IMR-90 (cell line): ENCODE measurements around the gene AJM1. TPM values are rescaled to one million over a fixed set of nuclear protein-coding genes. Genes with fewer than 3 reads are reported as not detected.
A peak's percentile ranks its signal among the peaks of the same experiment; 100 is the strongest.

ENCODE experiments used
- ATAC-seq: fragments of 200-7000 bp; cut with Tn5 transposase; 2 replicates; pipeline ENCODE4 v1.9.1; 2020; ENCODE audit warnings: low read depth, mild to moderate bottlenecking, moderate library complexity
- BruUV-seq: library from RNA; stranded (reverse); fragments of 400-500 nt; replicated peaks from 2 replicates; lab custom pipeline; 2021; lab: Mats Ljungman, UMichigan
- CTCF ChIA-PET: fragments of 300-600 bp; formaldehyde crosslinking; extraction: SDS; loops from one replicate; lab custom pipeline; 2021; ENCODE audit warnings: antibody characterized with exemption; lab: Yijun Ruan, JAX
- POLR2A ChIA-PET: fragments of 300-600 bp; sonication (Branson Sonifier 250); formaldehyde crosslinking; loops from one replicate; lab custom pipeline; 2022; ENCODE audit warnings: antibody characterized with exemption; ENCODE audit not compliant: unreplicated experiment; lab: Charles Lee
- DNase-seq: peaks from one replicate; pipeline ENCODE4 v3.0.0; 2013
- H2AFZ ChIP-seq: replicated peaks from 2 replicates; pipeline ENCODE3; 2013; ENCODE audit warnings: low read length, mild to moderate bottlenecking; ENCODE audit not compliant: poor library complexity
- H2AK5ac ChIP-seq: 2 replicates; pipeline ENCODE4 v1.6.1; 2013; ENCODE audit warnings: low read depth, low read length, inconsistent platforms
- H2AK9ac ChIP-seq: replicated peaks from 2 replicates; pipeline ENCODE3; 2013; ENCODE audit warnings: mild to moderate bottlenecking, low read depth, low read length, moderate library complexity; ENCODE audit not compliant: poor library complexity
- H2BK120ac ChIP-seq: 2 replicates; pipeline ENCODE4 v1.6.1; 2013; ENCODE audit warnings: low read depth, low read length, inconsistent platforms
- H2BK15ac ChIP-seq: 3 replicates; pipeline ENCODE4 v1.6.1; 2013; ENCODE audit warnings: low read depth, low read length, inconsistent platforms
- H2BK20ac ChIP-seq: 2 replicates; pipeline ENCODE4 v1.6.1; 2013; ENCODE audit warnings: low read depth, mild to moderate bottlenecking, inconsistent platforms, low read length, moderate library complexity
- H2BK5ac ChIP-seq: 2 replicates; pipeline ENCODE4 v1.6.1; 2013; ENCODE audit warnings: mild to moderate bottlenecking, low read depth, low read length, inconsistent platforms; ENCODE audit not compliant: poor library complexity, severe bottlenecking
- H3K14ac ChIP-seq: replicated peaks from 2 replicates; pipeline ENCODE4 v1.6.1; 2013; ENCODE audit warnings: low read depth, low read length, inconsistent platforms
- H3K18ac ChIP-seq: 2 replicates; pipeline ENCODE4 v1.6.1; 2013; ENCODE audit warnings: low read depth, low read length, control low read depth
- H3K23ac ChIP-seq: 2 replicates; pipeline ENCODE4 v1.6.1; 2013; ENCODE audit warnings: low read depth, low read length, inconsistent platforms
- H3K27ac ChIP-seq: 2 replicates; pipeline ENCODE4 v1.5.1; 2013; ENCODE audit warnings: mild to moderate bottlenecking, control low read depth, low read length; ENCODE audit not compliant: insufficient read depth
- H3K27me3 ChIP-seq: 2 replicates; pipeline ENCODE4 v1.6.1; 2013; ENCODE audit warnings: low read length; ENCODE audit not compliant: control insufficient read depth, insufficient read depth
- H3K36me3 ChIP-seq: 2 replicates; pipeline ENCODE4 v1.6.1; 2013; ENCODE audit warnings: low read length, mixed read lengths; ENCODE audit not compliant: control insufficient read depth, insufficient read depth
- H3K4ac ChIP-seq: 2 replicates; pipeline ENCODE4 v1.6.1; 2013; ENCODE audit warnings: low read depth, low read length, inconsistent platforms
- H3K4me1 ChIP-seq: 2 replicates; pipeline ENCODE4 v1.6.1; 2013; ENCODE audit warnings: low read length, mixed read lengths; ENCODE audit not compliant: control insufficient read depth, insufficient read depth
- H3K4me2 ChIP-seq: 2 replicates; pipeline ENCODE4 v1.6.1; 2013; ENCODE audit warnings: low read depth, mild to moderate bottlenecking, control low read depth, low read length, moderate library complexity
- H3K4me3 ChIP-seq: 2 replicates; pipeline ENCODE4 v1.5.1; 2013; ENCODE audit warnings: low read depth, mild to moderate bottlenecking, control low read depth, low read length, moderate library complexity; ENCODE audit not compliant: insufficient read depth
- H3K56ac ChIP-seq: 2 replicates; pipeline ENCODE4 v1.6.1; 2013; ENCODE audit warnings: low read length, inconsistent platforms; ENCODE audit not compliant: insufficient read depth; ENCODE audit errors: extremely low read depth
- H3K79me1 ChIP-seq, 2 experiments: 2 replicates each; pipeline ENCODE4 v1.6.1; 2013; ENCODE audit warnings: low read length in 2 of 2, inconsistent platforms in 1 of 2, low read depth in 1 of 2
- H3K9ac ChIP-seq: 2 replicates; pipeline ENCODE4 v1.6.1; 2013; ENCODE audit warnings: low read depth, low read length, control low read depth
- H3K9me1 ChIP-seq: 2 replicates; pipeline ENCODE4 v1.6.1; 2013; ENCODE audit warnings: low read length, inconsistent platforms; ENCODE audit not compliant: insufficient read depth
- H3K9me3 ChIP-seq: 2 replicates; pipeline ENCODE4 v1.6.1; 2013; ENCODE audit warnings: low read length; ENCODE audit not compliant: control insufficient read depth, insufficient read depth
- H4K20me1 ChIP-seq: 2 replicates; pipeline ENCODE4 v1.6.1; 2013; ENCODE audit warnings: low read length, inconsistent platforms; ENCODE audit not compliant: insufficient read depth
- H4K5ac ChIP-seq: 2 replicates; pipeline ENCODE4 v1.6.1; 2013; ENCODE audit warnings: mild to moderate bottlenecking, low read depth, low read length, control low read depth
- H4K8ac ChIP-seq, 2 experiments: 2 replicates each; pipeline ENCODE4 v1.6.1; 2013; ENCODE audit warnings: low read depth in 2 of 2, low read length in 2 of 2, control low read depth in 1 of 2, inconsistent platforms in 1 of 2
- H4K91ac ChIP-seq: 2 replicates; pipeline ENCODE4 v1.6.1; 2013; ENCODE audit warnings: low read depth, low read length, inconsistent platforms; ENCODE audit not compliant: insufficient read depth
- BHLHE40 ChIP-seq: fragments of 150-350 bp; IDR thresholded peaks from 2 replicates; pipeline ENCODE4 v1.6.1; 2016; ENCODE audit warnings: mild to moderate bottlenecking, low read depth, low read length
- CEBPB ChIP-seq: IDR thresholded peaks from 2 replicates; pipeline ENCODE4 v1.6.1; 2012; ENCODE audit warnings: low read depth, low read length, improper control_type of control experiment
- CHD1 ChIP-seq: IDR thresholded peaks from 2 replicates; pipeline ENCODE4 v1.6.1; 2012; ENCODE audit warnings: low read depth, low read length, improper control_type of control experiment
- CTCF ChIP-seq: conservative IDR thresholded peaks from 2 replicates; pipeline ENCODE4 v1.5.1; 2012; ENCODE audit warnings: mild to moderate bottlenecking, low read depth, low read length, improper control_type of control experiment
- FOS ChIP-seq: fragments of 150-350 bp; IDR thresholded peaks from 2 replicates; pipeline ENCODE4 v1.6.1; 2016; ENCODE audit warnings: low read depth, low read length
- MAZ ChIP-seq: IDR thresholded peaks from 2 replicates; pipeline ENCODE4 v1.6.1; 2012; ENCODE audit warnings: low read depth, mild to moderate bottlenecking, low read length, improper control_type of control experiment, moderate library complexity, borderline replicate concordance
- NFE2L2 ChIP-seq: fragments of 150-350 bp; IDR thresholded peaks from 2 replicates; pipeline ENCODE4 v1.6.1; 2016; ENCODE audit warnings: low read depth, mild to moderate bottlenecking, low read length
- POLR2A ChIP-seq: IDR thresholded peaks from 2 replicates; pipeline ENCODE4 v1.6.1; 2012; ENCODE audit warnings: mild to moderate bottlenecking, low read depth, low read length
- RFX5 ChIP-seq: IDR thresholded peaks from 2 replicates; pipeline ENCODE4 v1.8.0; 2012; ENCODE audit warnings: low read depth, mild to moderate bottlenecking, low read length, moderate library complexity
- SMC3 ChIP-seq: fragments of 150-350 bp; IDR thresholded peaks from 2 replicates; pipeline ENCODE4 v1.6.1; 2016; ENCODE audit warnings: low read depth, mild to moderate bottlenecking, antibody characterized with exemption, low read length, moderate library complexity
- USF2 ChIP-seq: fragments of 150-350 bp; IDR thresholded peaks from 2 replicates; pipeline ENCODE4 v1.6.1; 2017; ENCODE audit warnings: mild to moderate bottlenecking, antibody characterized with exemption, low read length, low read depth
- WGBS, 2 experiments: methylation state at CpG; one replicate each; pipeline versions ENCODE4 v1.1.5 to v1.1.7; 2013; ENCODE audit warnings: missing lambda C conversion rate in 2 of 2; ENCODE audit not compliant: insufficient read length in 1 of 2; ENCODE audit errors: extremely low coverage in 2 of 2; 5-methylcytosine and 5-hydroxymethylcytosine counted together
- dilution Hi-C: fragments of 300-500 bp; cut with HindIII; formaldehyde crosslinking; loops from one replicate; pipeline ENCODE4 v1.14.3; 2018; ENCODE audit warnings: low sequenced_read_pairs; ENCODE audit not compliant: unreplicated experiment
- in situ Hi-C: fragments of 300-500 bp; cut with MboI; formaldehyde crosslinking; loops from 3 replicates; pipeline ENCODE4 v1.14.3; 2019; ENCODE audit warnings: low sequenced_read_pairs, inconsistent platforms, mixed read lengths
- intact Hi-C: fragments of 100-400 bp; cut with micrococcal nuclease; formaldehyde crosslinking; loops from 2 replicates; pipeline ENCODE4 v1.10.0; 2022
- polyA plus RNA-seq, 3 experiments: library from polyadenylated mRNA; depleted of rRNA; stranded (reverse); fragments of >200 nt; gene quantifications; 2 replicates each; pipeline ENCODE4 v1.2.3, GENCODE V29; 2012; ENCODE audit warnings: low replicate concordance in 1 of 3
- total RNA-seq: library from RNA; depleted of rRNA; stranded (reverse); fragments of >200 nt; gene quantifications from 2 replicates; pipeline ENCODE4 v1.2.3, GENCODE V29; 2012

AJM1 gene
- total and polyA plus RNA-seq, 2 of the 4 experiments (the other 2 are of a cell fraction) = 0.18 to 1.5 TPM

- TF ChIP-seq RFX5 = no peak
- TF ChIP-seq FOS = no peak
These were observed 6.2 kb downstream of the AJM1 start (continued) for GRCh38 chr9:136848393-136849037.

- intact Hi-C loops (loop anchor here (2.0 kb wide), 1 partner anchor 96 kb away; the partner anchor contains the start of genes C8G and FBXW5), dilution Hi-C loops (no loop called here), in situ Hi-C loops (no loop called here)
- peak within 1 kb of the TSS; percentile 98 for H3K56ac ChIP-seq
- peak within 1 kb of the TSS; percentile 97; the same call in 1 of the 3 replicates for H2BK15ac ChIP-seq
- ATAC-seq (peak; percentile 84), DNase-seq (peak; percentile 99)
- H3K9ac ChIP-seq = peak within 1 kb of the TSS; percentile 95
- no peaks in the 10 kb centered on the region for H3K9me1 ChIP-seq
- 0% methylated on average over 9 of the region's 77 CpGs; no CpG with 5 or more reads in 1 of the 2 experiments for WGBS, 2 experiments
- peak within 1 kb of the TSS; percentile 100 for H3K23ac ChIP-seq
- H2AK5ac ChIP-seq = peak within 1 kb of the TSS; percentile 99
- peak within 1 kb of the TSS; percentile 97 for H3K27ac ChIP-seq
- peaks cover 6% of the 10 kb centered on the region; the same call in 1 of the 2 replicates for H3K9me3 ChIP-seq
- POLR2A ChIA-PET = interaction anchor here (0.7 kb wide), 1 partner anchor 187 kb away, joined by 7 read pairs; no protein-coding TSS in a partner anchor
- H3K36me3 ChIP-seq = peaks cover 14% of the 10 kb centered on the region; the same call in 1 of the 2 replicates
- H2AFZ ChIP-seq = peak within 1 kb of the TSS; percentile 100
- peak within 1 kb of the TSS; percentile 100 for H3K14ac ChIP-seq
- peak within 1 kb of the TSS; percentile 97 for H2BK5ac ChIP-seq
- peak within 1 kb of the TSS; percentile 88 for H3K18ac ChIP-seq
- BruUV-seq = no TSS peak
- H2BK20ac ChIP-seq = peak within 1 kb of the TSS; percentile 77
- peak within 1 kb of the TSS; percentile 97 for H2BK120ac ChIP-seq
- CTCF ChIA-PET = no interaction called here
- peaks cover 9% of the 10 kb centered on the region for H3K4me1 ChIP-seq
- H2AK9ac ChIP-seq = peak within 1 kb of the TSS; percentile 100
- H3K4me3 ChIP-seq = peak within 1 kb of the TSS; percentile 92
- peak within 1 kb of the TSS; percentile 91 for H3K4me2 ChIP-seq
- peak within 1 kb of the TSS; percentile 100 for H3K4ac ChIP-seq
- H4K5ac ChIP-seq = peak within 1 kb of the TSS; percentile 87
- peaks cover 9 to 21% of the 10 kb centered on the region in 2 experiments; a peak in 2 of 4 replicates for H3K79me1 ChIP-seq
- H4K8ac ChIP-seq = peak within 1 kb of the TSS; percentile 90 to 99
- peaks cover 20% of the 10 kb centered on the region for H4K20me1 ChIP-seq
- H4K91ac ChIP-seq = peak within 1 kb of the TSS; percentile 99
- H3K27me3 ChIP-seq = peaks cover 20% of the 10 kb centered on the region
- TF ChIP-seq FOS (peak; percentile 74; the same call in 1 of the 2 replicates), CHD1 (no peak), SMC3 (no peak), NFE2L2 (no peak), USF2 (peak; percentile 87), BHLHE40 (peak; percentile 74; the same call in 1 of the 2 replicates), CTCF (no peak), POLR2A (peak; percentile 89), MAZ (peak; percentile 95; the same call in 1 of the 2 replicates), CEBPB (peak; percentile 89)
These were observed 7.0 kb downstream of the AJM1 start, which contains the start of gene PHPT1 for GRCh38 chr9:136849038-136849959. PHPT1 (plus strand) TSS chr9:136849409; CDS start chr9:136849431, 22 bp downstream.
